Retinal pigment epithelial cell (primary cell): Measurements from ENCODE around the gene ADRB1.

Experiments
- DNase-seq: peaks from one replicate; pipeline ENCODE4 v3.0.0-alpha.2; 2010; ENCODE audit warnings: low read depth
- H3K4me3 ChIP-seq: 2 replicates; pipeline ENCODE4 v1.5.1; 2011; ENCODE audit warnings: mild to moderate bottlenecking, low read length, control low read depth, moderate library complexity
- CTCF ChIP-seq: conservative IDR thresholded peaks from 2 replicates; pipeline ENCODE4 v1.5.1; 2011; ENCODE audit warnings: low read depth, low read length, control low read depth, inconsistent platforms

The ADRB1 gene

GRCh38 chr10:114068054-114068707, 24.5 kb downstream of the ADRB1 start:
- no peak for DNase-seq
- TF ChIP-seq CTCF, result no peak
- H3K4me3 ChIP-seq, result no peak overlapping the region

- H3K4me3 ChIP-seq, result no peak overlapping the region
- no peak for DNase-seq
- no peak for TF ChIP-seq CTCF
Observed at GRCh38 chr10:114070710-114071109, 27.0 kb downstream of the ADRB1 start.

GRCh38 chr10:114071178-114071577, 27.5 kb downstream of the ADRB1 start:
- DNase-seq, result no peak
- no peak overlapping the region for H3K4me3 ChIP-seq
- no peak for TF ChIP-seq CTCF

GRCh38 chr10:114073395-114074186, 29.9 kb downstream of the ADRB1 start:
- H3K4me3 ChIP-seq, result no peak overlapping the region
- TF ChIP-seq CTCF, result no peak
- DNase-seq, result no peak

- H3K4me3 ChIP-seq, result no peak overlapping the region
- TF ChIP-seq CTCF, result no peak
- no peak for DNase-seq
Observed at GRCh38 chr10:114075093-114075492, 31.4 kb downstream of the ADRB1 start.

- no peak overlapping the region for H3K4me3 ChIP-seq
- no peak for TF ChIP-seq CTCF
- no peak for DNase-seq
Observed at GRCh38 chr10:114077347-114077746, 33.7 kb downstream of the ADRB1 start.

GRCh38 chr10:114077815-114078219, 34.2 kb downstream of the ADRB1 start:
- no peak for DNase-seq
- H3K4me3 ChIP-seq, result no peak overlapping the region
- TF ChIP-seq CTCF, result peak; percentile 10
